Measurements from ENCODE around the gene TUNAR.

Gene TUNAR

GRCh38 chr14:95832012-95832411 lies 44.6 kb upstream of the TUNAR start:
- H3K4me3 ChIP-seq (ENCODE audit: low read depth, low read length): no peak overlapping the region
- TF ChIP-seq CTCF (IDR thresholded peaks at IDR 0.05; ENCODE audit: low read depth, low read length, missing control alignments): no peak
- DNase-seq (ENCODE audit: low read depth): no peak

- no peak for TF ChIP-seq CTCF (IDR thresholded peaks at IDR 0.05; ENCODE audit: low read depth, low read length, missing control alignments)
- DNase-seq (ENCODE audit: low read depth): no peak
These were observed 43.2 kb upstream of the TUNAR start for GRCh38 chr14:95833429-95833828.

GRCh38 chr14:95834496-95834895 lies 42.1 kb upstream of the TUNAR start:
- TF ChIP-seq CTCF (IDR thresholded peaks at IDR 0.05; ENCODE audit: low read depth, low read length, missing control alignments): no peak
- no peak overlapping the region for H3K4me3 ChIP-seq (ENCODE audit: low read depth, low read length)
- DNase-seq (ENCODE audit: low read depth): no peak

More at GRCh38 chr14:95833429-95833828, 43.2 kb upstream of the TUNAR start:
- no peak overlapping the region for H3K4me3 ChIP-seq (ENCODE audit: low read depth, low read length)

- TF ChIP-seq CTCF (IDR thresholded peaks at IDR 0.05; ENCODE audit: low read depth, low read length, missing control alignments): no peak
- no peak overlapping the region for H3K4me3 ChIP-seq (ENCODE audit: low read depth, low read length)
- peak; percentile 22 for DNase-seq (ENCODE audit: low read depth)
These were observed 41.4 kb upstream of the TUNAR start for GRCh38 chr14:95835121-95835730.

- no peak for DNase-seq (ENCODE audit: low read depth)
- no peak overlapping the region for H3K4me3 ChIP-seq (ENCODE audit: low read depth, low read length)
- no peak for TF ChIP-seq CTCF (IDR thresholded peaks at IDR 0.05; ENCODE audit: low read depth, low read length, missing control alignments)
These were observed 37.8 kb upstream of the TUNAR start for GRCh38 chr14:95838862-95839261.

- no peak for TF ChIP-seq CTCF (IDR thresholded peaks at IDR 0.05; ENCODE audit: low read depth, low read length, missing control alignments)
- no peak for DNase-seq (ENCODE audit: low read depth)
- H3K4me3 ChIP-seq (ENCODE audit: low read depth, low read length): no peak overlapping the region
These were observed 36.4 kb upstream of the TUNAR start for GRCh38 chr14:95840094-95840700.

- no peak for TF ChIP-seq CTCF (IDR thresholded peaks at IDR 0.05; ENCODE audit: low read depth, low read length, missing control alignments)
- H3K4me3 ChIP-seq (ENCODE audit: low read depth, low read length): no peak overlapping the region
- no peak for DNase-seq (ENCODE audit: low read depth)
These were observed 35.0 kb upstream of the TUNAR start for GRCh38 chr14:95841668-95842067.
